ENCODE data around the gene BIRC5.
"Not testable (repeated sequence)": the region's sequence is repeated elsewhere in the genome, so short reads cannot be mapped to it uniquely, and the experiment has no call there.

Gene BIRC5

DNA sequence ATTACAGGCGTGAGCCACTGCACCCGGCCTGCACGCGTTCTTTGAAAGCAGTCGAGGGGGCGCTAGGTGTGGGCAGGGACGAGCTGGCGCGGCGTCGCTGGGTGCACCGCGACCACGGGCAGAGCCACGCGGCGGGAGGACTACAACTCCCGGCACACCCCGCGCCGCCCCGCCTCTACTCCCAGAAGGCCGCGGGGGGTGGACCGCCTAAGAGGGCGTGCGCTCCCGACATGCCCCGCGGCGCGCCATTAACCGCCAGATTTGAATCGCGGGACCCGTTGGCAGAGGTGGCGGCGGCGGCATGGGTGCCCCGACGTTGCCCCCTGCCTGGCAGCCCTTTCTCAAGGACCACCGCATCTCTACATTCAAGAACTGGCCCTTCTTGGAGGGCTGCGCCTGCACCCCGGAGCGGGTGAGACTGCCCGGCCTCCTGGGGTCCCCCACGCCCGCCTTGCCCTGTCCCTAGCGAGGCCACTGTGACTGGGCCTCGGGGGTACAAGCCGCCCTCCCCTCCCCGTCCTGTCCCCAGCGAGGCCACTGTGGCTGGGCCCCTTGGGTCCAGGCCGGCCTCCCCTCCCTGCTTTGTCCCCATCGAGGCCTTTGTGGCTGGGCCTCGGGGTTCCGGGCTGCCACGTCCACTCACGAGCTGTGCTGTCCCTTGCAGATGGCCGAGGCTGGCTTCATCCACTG, at the start of gene BIRC5:
BIRC5 (plus strand) TSS at position 238 of the 690 bp plus-strand sequence; CDS start at position 302, 64 bp downstream.
- DNase-seq = peak; percentile 92

- DNase-seq = no peak
Observed at GRCh38 chr17:78164748-78165607, 49.1 kb upstream of the BIRC5 start.

GRCh38 chr17:78166416-78166815, 47.6 kb upstream of the BIRC5 start:
- DNase-seq = no peak

DNA sequence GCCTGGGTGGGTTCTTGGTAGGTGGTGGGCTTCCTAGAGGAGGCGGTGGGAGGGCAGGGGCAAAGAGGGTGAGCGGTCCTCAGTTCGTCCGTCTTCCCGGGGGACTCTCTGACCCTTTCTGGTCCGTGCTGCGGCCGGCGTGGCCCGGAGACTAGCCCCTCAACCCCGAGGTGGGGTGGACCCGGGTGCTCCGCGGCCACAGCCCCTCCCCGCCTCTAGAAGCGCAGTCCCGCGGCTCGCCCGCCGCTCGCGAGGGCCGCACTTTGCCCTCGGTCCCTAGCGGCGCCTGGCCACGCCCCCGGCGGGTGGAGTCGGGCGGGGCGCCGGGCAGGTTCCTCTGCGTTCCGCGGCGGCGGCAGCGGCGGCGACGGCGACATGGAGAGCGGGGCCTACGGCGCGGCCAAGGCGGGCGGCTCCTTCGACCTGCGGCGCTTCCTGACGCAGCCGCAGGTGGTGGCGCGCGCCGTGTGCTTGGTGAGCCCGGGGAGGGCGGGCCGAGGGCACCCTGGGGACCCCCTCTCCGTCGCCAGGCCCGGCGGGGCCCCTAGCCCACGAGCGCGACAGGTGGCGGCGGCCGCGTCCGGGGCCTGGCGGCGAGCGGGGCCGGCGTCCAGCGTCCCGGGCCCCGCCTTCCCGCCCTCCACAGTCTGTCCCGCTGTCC, 45.7 kb upstream of the BIRC5 start, which contains the start of gene SYNGR2:
SYNGR2 (plus strand) TSS at position 340 of the 661 bp plus-strand sequence; CDS start at position 376, 36 bp downstream.
- DNase-seq = peak; percentile 87

DNA sequence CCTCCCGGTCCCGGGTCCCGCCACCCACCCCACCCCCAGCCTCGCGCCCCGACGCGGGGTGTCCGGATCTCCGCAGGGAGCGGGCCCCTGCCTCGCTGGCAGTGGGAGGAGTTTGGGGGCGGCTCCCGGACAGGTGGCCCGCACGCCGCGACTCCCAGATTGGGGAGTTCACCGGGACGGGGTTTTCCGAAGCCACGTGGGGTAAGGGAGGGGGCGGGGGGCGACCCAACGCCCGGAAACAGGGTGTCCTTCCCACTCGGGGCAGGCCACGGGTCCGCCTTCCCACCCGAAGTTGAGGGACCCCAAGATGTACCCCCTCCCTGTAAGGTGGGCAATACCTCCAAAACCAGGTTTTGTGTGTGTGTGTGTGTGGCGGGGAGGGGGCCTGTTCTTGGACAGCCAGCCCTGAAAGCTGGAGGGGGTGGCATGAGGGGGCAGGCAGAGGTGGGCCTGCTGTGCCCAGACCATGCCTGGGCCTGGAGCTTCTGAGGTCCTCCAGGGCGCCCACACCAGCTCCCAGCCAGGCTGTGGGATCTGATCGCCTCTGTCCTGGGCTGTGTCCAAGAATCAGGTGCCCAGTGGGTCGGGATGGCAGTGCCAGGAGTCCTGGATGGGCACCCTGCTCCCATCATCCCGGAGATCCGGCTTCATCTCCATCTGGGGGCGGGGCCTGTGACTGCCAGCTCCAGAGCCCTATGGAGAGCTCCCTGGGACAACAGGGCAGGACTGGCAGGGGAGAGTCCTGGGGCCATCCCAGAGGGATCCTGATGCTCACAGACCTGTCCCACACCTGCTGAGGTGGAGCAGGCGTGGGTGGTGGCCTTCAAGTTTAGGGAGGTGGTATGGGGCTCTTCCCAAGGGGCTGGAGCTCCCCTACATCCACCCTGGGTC, 44.9 kb upstream of the BIRC5 start:
- DNase-seq = peak; percentile 64

GRCh38 chr17:78170692-78171590, 43.1 kb upstream of the BIRC5 start:
- DNase-seq = no peak

GRCh38 chr17:78171591-78172248, 42.3 kb upstream of the BIRC5 start:
- DNase-seq = not testable (repeated sequence)

- DNase-seq = no peak
Observed at GRCh38 chr17:78172249-78173051, 41.6 kb upstream of the BIRC5 start.

- no peak for DNase-seq
Observed at GRCh38 chr17:78173097-78173715, 40.8 kb upstream of the BIRC5 start.

DNA sequence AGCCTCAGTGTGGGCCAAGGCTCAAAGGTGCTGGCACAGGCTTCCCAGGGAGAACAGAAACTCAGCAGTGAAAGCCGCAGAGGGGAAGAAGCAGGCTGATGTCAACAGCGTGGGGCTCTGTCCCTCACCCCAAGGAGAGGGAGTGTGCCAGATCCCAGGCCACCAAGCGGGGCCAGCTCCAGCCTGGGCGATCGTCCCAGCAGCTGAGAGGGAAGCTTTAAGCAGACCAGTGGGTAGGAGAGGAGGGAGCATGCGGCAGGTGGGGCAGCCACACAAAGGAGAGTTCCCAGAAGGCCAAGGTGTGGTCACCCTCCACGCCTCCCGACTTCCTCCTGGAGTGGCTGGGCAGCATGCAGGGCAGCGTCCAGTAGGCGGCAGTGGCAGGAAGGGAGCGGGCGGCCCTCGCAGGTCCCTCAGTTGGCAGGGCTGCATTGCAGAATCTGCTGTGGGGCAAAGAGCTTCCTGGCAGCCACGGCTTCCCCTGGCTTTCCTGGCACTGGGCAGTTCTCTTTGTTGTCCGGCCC, 39.6 kb upstream of the BIRC5 start:
- no peak for DNase-seq

DNA sequence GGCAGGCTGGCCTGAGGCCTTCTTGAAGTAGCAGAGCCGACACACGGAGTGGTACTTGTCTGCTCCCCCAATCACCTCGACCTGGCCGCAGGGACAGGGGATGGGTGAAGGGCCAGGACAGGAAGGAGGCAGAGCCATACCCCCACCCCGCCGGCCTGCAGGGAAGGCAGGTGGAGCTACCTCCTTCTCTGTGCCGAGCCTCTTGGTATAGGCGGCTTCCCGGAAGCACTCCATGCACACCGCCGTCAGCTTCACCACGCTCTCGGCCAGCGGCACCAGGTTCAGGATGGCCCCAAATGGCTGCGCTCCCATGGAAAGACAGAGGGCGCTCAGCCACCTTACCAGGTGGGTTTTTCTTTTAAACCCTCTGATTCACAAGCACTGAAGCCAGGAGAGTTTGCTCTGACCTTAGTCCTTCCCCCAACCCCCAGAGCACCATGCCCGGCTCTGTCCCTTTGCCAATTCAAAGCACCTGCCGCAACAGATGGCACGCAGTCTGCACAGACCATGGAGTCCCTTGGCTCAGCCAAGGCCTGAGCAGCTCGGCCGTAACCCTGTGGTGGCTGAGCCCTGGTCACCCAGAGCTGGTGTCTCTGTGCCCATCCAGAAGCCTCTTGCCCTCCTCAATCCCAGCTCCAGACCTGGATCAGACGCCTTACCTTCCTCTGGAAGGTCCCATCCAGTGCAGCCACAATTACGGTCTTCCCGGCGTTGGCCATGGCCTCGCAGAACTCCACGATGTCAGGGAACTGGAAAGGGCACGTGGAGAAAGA, 39.0 kb upstream of the BIRC5 start:
- no peak for DNase-seq

DNA sequence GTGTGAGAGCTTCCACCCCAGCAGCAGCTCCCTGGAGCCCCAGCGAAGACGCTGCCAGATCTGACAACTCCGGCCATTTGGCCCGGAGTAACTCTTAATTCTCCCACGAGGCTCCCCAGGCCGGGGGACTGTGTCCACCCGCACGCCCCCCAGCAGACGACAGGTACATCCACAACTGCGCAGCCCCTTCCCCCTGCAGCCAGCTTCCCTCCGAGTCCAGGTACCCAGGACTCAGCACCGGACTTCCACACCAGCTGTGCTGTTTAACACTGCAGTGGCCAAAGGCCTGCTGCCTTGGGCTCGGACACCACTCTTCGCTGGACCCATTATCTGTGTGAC, 38.4 kb upstream of the BIRC5 start:
- no peak for DNase-seq

DNA sequence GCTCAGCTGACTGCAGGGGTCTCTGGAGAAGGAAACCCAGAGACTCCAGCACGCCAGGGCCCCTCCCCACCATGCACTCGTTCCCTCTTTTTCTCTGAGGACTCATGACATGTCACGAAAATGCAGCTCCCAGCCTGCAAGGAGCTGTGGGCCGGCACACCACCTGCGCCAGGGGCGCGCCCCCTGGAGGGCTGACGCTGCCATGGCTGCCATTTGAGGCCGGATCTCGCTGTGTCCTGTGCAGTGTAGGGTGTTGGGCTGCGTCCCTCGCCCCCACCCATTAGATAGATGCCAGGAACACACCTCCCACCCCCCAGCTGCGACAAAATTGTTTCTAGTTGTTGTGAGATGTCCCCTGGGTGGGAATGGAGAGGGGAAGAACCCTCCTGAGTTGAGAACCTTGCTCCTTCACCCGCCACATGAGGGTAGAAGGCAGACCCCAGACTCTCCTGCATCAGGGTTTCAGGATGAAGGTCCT, 37.5 kb upstream of the BIRC5 start:
- peak; percentile 82 for DNase-seq

GRCh38 chr17:78179372-78179771, 34.7 kb upstream of the BIRC5 start:
- no peak for DNase-seq

- no peak for DNase-seq
Observed at GRCh38 chr17:78180083-78180482, 34.0 kb upstream of the BIRC5 start.

DNA sequence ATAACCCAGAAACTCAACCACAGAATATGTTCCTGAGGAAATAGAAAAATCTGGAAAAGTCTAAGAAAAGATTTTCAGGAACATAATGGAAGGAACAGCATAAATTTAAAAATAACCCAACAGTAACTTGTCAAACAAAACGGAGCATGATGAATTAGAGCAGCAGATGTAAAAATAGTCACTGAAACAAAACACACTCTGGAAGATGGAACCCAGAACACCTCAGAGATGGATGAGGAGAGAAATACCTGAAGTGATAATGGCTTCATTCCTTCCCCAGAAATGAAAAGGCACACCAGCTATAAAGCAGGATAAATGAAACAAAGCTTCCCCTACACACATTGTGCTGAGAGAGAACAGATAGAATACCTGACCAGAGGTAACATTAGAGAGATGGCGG, 33.5 kb upstream of the BIRC5 start:
- DNase-seq = no peak

DNA sequence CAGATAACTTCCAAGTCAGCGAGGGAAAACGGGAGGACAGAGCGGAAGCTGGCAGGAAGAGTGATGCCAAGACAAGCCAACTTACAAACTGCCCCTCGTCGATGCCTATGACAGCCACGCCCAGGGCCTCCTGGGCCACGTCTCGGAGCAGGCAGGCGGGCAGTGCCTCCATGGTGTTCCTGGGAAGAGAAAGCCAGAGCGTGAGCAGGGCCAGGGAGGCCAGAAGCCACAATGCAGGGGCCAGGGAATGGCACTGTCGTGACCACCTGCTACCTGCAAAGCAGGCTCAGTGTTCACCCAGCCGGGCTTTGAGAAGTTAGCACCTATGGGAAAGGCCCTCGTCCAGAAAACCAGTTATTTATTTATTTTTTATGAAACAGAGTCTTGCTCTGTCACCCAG, 31.5 kb upstream of the BIRC5 start:
- no peak for DNase-seq

GRCh38 chr17:78183916-78184315, 30.1 kb upstream of the BIRC5 start:
- no peak for DNase-seq
